ENCODE data around the gene PGC.
A peak's percentile ranks its signal among the peaks of the same experiment; 100 is the strongest.

The PGC gene

GRCh38 chr6:41728073-41728936, 18.9 kb downstream of the PGC start:
- no peak for DNase-seq

- DNase-seq = no peak
Measured at GRCh38 chr6:41727705-41728072, 19.5 kb downstream of the PGC start.

GRCh38 chr6:41726876-41727275, 20.3 kb downstream of the PGC start:
- DNase-seq = no peak

DNA sequence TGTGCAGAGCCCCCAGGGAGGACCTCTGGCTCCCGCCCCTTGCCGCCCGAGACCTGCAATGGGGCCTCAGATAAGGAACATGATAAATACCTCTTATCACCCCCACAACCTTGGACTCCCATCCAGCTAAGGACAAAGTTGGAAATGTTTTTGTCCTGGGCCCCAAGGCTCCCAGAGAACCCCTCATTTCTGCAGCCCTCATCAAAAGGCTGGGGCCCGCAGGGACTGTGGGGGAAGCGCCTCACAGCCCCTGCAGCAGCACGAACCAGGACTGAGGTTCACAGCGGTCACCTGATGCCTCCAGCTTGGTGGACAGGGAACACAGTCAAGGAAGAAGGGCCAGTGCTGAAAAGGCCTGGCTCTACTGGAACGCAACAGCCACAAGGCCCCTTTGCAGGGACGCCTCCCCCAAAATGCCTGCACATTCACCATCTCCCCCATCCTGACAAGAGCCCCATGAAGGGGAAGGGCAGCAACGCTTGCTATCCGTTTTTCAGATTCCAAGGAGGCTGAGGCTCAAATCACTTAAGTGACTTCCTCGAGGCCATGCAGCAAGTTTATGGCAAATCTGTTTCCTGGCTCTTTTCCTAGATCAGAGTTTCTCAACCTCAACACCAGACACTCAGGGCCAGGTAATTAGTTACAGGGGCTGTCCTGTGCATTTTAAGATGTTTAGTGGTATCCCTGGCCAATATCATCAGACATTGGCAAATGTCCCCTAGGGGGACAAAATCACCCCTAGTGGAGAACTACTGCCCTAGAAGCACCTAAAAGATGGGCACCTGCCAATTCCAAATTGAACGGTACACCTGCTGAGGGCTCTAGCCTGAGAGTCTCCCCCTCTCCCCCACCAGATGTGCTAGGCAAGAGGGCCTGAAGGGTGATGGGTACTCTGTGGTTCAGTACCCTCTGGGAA, 22.4 kb downstream of the PGC start:
- DNase-seq = no peak

DNA sequence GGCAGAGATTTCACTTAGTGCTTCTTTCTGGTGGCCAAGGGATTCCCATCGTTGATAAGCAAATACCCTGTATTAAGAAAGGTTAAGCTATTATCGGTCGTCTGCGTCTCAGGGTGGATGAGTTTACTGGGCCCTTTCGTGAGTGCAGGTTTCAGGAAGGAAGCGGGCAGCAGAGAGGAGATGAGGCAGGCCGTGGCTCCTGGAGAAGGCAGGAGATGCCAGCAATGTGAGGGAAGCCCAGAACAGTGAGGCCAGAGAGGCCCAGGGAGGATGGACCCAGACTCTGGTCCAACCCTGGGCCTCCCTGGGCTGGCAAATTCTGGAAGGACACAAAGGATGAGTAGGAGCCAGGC, 23.0 kb downstream of the PGC start:
- no peak for DNase-seq

DNA sequence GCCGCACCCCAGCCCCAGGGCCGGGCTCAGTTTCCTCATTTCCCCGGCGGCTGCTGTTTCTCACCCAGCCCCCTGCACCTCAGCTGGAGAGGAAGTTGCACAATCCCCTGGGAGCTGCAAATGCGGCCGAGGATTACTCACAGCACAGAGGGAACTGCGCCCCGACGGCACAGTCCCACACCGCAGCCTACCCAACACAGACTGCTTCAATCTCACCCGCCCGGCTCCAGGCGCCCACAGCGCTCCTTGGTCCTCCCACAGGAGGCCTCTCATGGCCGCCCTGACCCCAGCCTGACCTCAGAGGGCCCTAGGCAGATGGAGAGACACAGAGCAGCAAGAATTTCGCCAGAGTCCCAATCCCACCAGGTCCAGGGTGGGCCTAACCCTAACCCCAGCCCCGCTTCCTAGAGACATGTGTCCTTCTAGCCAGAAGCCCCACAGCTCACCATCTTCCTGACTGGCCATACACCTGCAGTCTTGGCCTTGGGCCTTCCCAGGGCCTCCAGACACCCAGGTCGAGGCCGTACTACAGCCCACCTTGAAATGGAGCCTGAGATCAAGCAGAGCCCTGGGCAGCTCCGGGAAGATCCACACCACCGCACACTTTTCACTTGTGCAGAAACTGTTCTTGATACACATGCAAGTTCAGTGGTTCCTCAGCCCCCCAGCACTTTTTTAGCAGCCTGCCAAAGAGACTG, 23.5 kb downstream of the PGC start:
- peak; percentile 41 for DNase-seq

GRCh38 chr6:41722969-41723529, 24.1 kb downstream of the PGC start:
- DNase-seq = no peak

DNA sequence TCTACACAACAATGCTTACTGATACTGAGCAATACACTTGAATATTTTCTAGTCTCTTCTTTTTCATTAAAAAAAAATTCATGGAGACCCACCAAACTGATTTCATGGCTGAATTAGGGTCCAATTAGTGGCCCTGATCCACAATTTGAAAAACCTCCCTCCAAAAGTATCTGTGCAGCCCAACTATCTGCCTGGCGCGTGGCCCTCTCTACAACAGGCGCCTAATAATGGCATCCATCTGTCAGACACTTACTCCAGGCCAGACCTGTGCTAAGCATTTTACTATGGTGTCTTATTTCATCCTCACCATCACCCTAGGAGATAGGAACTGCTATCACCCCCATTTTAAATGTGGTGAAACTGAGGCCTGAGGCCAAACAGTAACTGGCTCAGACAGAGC, 25.8 kb downstream of the PGC start:
- no peak for DNase-seq

GRCh38 chr6:41720783-41721182, 26.4 kb downstream of the PGC start:
- no peak for DNase-seq

DNA sequence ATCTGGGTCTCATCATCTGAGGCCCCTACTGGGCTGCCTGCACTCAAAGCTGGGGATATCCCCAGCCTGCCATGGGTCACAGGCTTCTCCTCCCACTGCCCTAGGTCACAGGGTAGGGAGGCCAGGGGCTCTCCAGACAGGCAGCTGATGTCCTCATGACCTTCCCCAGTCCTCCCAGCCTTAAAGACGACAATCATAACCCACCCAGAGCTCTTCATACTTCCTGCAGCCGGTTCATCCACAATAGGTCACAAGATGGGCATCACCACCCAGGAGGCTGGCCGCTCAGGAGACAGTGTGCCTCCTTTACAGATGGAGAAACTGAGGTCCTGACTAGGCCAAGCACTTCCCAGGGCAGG, 27.0 kb downstream of the PGC start:
- DNase-seq = no peak

DNA sequence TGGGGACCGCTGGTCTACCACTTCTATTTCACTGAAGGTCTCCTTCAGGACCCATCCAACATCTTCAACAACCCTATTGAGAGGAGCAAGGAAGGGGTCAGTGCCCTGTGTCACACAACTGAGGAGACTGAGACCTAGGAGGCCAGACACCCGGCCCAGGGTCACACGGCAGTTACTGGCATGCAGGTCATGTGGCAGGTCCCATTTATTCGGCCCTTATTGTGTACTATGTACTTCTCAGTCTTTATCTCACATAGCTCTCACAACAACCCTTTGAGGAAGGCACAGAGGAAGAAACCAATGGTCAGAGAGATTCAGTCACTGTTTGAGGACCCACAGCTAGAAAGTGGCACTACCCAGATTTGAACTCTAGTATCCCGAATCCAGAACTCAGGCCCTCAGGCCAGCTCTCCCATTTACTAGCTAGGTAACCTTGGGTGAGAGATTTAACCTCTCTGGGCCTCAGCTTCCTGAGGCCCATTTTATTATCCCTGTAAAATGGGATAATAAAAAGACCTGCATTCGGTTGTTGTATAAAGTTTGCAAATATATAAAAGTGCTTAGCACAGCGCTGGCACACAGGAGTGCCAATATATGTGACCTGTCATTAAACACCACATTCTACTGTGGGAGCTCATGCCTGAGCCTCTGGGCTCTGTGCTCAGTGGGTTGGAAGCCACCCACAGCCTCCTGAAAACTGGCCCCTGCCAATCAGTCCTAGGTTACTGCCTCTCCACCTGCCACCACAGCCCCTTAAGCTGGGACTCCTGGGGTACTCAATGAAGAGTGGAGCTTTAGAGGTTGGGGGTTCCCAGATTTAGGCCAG, 27.5 kb downstream of the PGC start:
- DNase-seq = no peak

GRCh38 chr6:41718828-41719227, 28.4 kb downstream of the PGC start:
- DNase-seq = no peak

GRCh38 chr6:41717392-41717736, 29.8 kb downstream of the PGC start:
- no peak for DNase-seq

DNA sequence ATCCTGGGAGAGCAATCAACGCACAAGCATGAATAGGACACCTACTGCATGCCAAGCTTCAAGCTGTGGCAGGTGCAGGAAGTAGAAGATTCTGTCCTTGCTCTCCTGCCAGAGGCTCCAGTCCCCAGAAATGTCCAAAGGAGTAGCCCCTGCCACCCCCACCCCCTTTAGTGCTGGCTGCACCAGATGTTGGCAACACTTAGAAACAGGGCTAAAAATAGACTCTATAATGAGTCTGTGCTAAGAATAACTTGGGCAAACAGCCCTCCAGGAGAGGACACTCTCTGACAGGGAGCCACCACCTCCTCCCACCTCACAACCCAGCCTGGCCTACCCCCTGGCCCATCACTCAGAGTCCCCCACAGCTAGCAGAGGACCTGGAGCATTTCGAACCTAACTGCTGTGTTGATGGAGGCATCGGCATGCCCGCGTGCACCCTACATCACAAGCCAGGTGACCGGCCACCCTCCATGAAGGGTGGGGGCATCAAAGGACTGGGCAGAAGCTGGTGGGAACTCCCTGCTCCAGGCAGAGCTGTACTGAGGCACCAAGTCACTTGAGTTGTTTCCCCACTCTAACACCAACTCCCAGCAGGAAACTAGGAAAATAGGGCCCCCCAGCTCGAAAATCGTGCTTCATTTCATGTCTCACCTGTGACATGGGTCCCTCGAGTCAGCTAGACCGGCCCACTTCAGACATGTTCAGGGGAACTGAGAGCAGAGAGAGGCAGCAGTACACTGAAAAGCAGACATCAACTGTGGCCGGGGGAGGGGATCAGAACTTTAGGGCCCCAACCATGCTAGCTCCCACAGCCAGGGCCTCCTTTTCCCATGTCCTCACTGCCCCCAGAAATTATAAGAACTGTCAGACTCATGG, 30.4 kb downstream of the PGC start:
- no peak for DNase-seq

- DNase-seq = no peak
Measured at GRCh38 chr6:41715795-41716515, 31.2 kb downstream of the PGC start.

DNA sequence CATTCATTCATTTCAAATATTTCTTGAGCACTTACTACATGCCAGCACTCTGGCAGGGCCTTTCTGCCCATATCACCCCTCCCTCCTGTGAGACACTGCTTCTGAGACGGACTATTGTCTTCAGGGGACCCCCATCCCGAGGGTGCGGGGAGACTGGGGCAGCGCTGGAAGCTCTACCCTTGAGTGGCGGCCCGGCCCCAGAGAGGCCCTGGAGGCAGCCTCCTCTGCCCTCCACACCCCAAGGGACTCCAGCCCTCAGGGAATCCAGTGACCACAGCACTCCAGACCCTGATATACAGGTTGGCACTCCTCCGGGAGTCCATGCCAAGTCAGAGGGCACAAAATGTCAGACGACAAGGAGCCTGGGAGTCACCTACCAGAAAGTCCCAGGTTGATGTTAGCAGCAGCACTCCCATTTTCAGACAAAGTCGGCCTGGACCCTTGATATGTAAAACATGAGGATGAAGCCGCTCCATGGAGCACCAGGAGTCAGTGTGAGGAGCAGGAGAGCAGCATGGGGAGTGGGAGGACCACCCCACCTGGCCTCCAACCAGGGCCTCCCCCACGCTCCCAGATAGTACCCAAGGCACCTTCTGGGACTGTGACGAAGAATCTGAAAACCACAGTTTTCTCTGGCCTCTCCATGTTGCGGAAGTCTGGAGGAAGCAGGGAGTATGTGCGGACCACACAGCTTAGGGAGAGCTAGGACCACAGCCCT, 32.5 kb downstream of the PGC start:
- DNase-seq = no peak

DNA sequence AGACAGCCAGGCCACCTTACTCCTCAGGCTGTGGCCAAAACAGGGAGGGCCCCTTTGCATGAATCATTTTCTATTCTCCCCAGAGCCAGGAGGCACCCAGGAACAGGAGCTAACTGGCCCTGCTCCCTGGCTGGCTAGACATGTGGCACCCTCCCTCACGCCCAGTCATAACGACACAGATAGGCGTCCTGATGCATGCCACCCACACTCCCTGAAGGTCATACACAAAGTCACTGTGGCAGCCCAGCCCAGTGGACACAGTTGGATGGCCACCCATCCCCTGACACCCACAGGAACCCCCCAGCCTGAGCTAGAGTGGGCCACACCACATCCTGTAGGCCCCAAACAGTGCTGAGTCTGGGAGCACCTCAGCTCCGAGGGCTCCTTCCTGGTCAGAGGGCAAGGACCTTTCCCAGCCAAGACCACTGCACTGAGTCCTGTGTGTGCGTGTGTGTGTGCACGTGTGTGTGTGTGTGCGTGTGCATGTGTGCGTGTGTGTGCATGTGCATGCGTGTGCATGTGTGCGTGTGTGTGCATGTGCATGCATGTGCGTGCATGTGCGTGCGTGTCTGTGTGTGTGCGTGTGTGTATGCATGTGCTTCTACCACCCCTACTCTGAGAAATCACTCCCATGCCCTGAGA, 33.4 kb downstream of the PGC start:
- DNase-seq = no peak

DNA sequence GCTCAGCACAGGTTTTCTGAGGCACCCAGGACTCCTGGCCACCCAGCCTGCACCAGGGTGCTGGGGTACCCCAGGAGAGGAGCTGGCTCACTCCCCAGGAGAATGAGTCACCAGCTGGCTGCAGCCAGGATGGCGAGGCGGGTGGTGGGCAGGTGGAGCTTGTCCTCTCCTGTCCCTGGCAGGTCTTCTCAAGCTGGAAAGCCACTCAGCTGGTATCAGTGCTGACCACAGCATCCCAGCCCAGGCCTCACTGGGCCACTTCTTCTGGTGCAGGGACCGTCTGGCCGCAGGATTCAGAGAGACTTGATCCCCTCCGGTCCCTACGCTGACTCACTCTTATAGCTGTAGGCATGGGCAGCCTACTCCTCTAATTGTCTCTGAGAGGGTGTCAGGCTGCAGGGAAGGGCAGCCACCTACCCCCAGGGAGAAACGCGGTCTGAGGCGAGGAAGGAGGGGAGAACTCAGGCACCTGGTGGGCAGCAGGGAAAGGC, 34.0 kb downstream of the PGC start:
- no peak for DNase-seq

DNA sequence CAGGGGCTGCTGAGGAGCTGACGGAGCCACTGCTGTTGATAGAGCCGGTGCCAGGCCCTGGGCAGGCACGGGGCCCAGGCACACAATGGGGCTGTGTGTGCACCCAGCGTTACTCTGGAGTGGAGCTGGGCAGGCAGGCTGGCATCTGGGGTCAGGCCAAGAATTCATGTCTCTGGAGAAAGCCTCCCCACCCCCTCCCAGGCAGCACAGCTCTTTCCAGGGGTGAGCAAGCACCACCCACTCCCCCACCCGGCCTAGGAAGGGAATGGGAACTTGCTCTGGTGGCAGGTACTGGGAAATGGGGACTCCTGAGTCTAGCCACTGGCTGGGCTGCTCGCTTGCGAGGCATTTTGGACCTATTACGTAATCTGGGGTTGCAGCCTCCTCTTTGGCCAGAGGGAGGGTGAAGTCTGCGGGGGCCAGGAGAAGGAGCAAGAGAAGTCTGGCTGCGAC, 34.5 kb downstream of the PGC start:
- DNase-seq = no peak

Measured in NCI-H1436 treated with DMSO at 0.1 percent for 48 hours (cell line).